Large intestine (tissue), 12 donors: Measurements from ENCODE around the gene IFNA16. TPM values are rescaled to one million over a fixed set of nuclear protein-coding genes. Genes with fewer than 3 reads are reported as not detected.
"Not testable (repeated sequence)": the region's sequence is repeated elsewhere in the genome, so short reads cannot be mapped to it uniquely, and the experiment has no call there.

Source experiments
- DNase-seq, 2 donors: peaks; one replicate each; pipeline versions ENCODE4 v3.0.0 to v3.0.0-alpha.2; 2013
- H3K27ac ChIP-seq: one replicate; pipeline ENCODE4 v1.5.1; 2013; ENCODE audit warnings: low read length
- H3K27me3 ChIP-seq: 2 replicates; pipeline ENCODE4 v1.6.1; 2013; ENCODE audit warnings: low read length; ENCODE audit not compliant: control insufficient read depth, insufficient read depth
- H3K36me3 ChIP-seq: 2 replicates; pipeline ENCODE4 v1.6.1; 2013; ENCODE audit warnings: low read length; ENCODE audit not compliant: control insufficient read depth, insufficient read depth
- H3K4me1 ChIP-seq: one replicate; pipeline ENCODE4 v1.6.1; 2013; ENCODE audit warnings: low read length; ENCODE audit not compliant: control insufficient read depth, insufficient read depth
- H3K4me3 ChIP-seq: one replicate; pipeline ENCODE4 v1.5.1; 2013; ENCODE audit warnings: low read length
- H3K9me3 ChIP-seq: one replicate; pipeline ENCODE4 v1.6.1; 2013; ENCODE audit warnings: mild to moderate bottlenecking, low read depth, low read length, moderate library complexity; ENCODE audit not compliant: control insufficient read depth
- WGBS: methylation state at CpG from one replicate; pipeline ENCODE4 v1.1.5; 2013; ENCODE audit warnings: low lambda C conversion rate; ENCODE audit not compliant: insufficient coverage; 5-methylcytosine and 5-hydroxymethylcytosine counted together
- long read RNA-seq, 11 donors: transcript quantifications; one replicate each; lab custom pipeline, GENCODE V29; 2026
- polyA plus RNA-seq: library from polyadenylated mRNA; unstranded; fragments of 120-200 nt; gene quantifications from one replicate; pipeline ENCODE4 v1.2.1, GENCODE V29; 2013

Gene IFNA16
- polyA plus RNA-seq = not detected
- long read RNA-seq, donor 1 = 0 reads
- long read RNA-seq, donor 2 = 0 reads
- long read RNA-seq, donor 3 = 0 reads
- long read RNA-seq, donor 4 = 0 reads
- long read RNA-seq, donor 5 = 0 reads
- long read RNA-seq, donor 6 = 0 reads
- long read RNA-seq, donor 7 = 0 reads
- long read RNA-seq, donor 8 = 0 reads
- long read RNA-seq, donor 9 = 0 reads
- long read RNA-seq, donor 10 = 0 reads
- long read RNA-seq, donor 11 = 0 reads

GRCh38 chr9:21217211-21217610, at the start of gene IFNA16:
IFNA16 (minus strand) TSS chr9:21217311; CDS start chr9:21217305, 6 bp downstream.
- H3K4me1 ChIP-seq, H3K27me3 ChIP-seq, DNase-seq, H3K4me3 ChIP-seq, H3K9me3 ChIP-seq, H3K36me3 ChIP-seq, H3K27ac ChIP-seq: not testable (repeated sequence)
- no CpG with 5 or more reads among the region's 1 CpG for WGBS

- no CpG with 5 or more reads among the region's 1 CpG for whole genome bisulfite sequencing
Measured at GRCh38 chr9:21265421-21266189, 48.5 kb upstream of the IFNA16 start.

GRCh38 chr9:21255538-21256212, 38.6 kb upstream of the IFNA16 start:
- no CpG with 5 or more reads among the region's 5 CpGs for WGBS
- Histone ChIP-seq H3K27ac (no peak overlapping the region), H3K36me3 (no peaks in the 10 kb centered on the region), H3K4me3 (no peak overlapping the region), H3K4me1 (no peaks in the 10 kb centered on the region), H3K9me3 (no peaks in the 10 kb centered on the region), H3K27me3 (peaks cover 3% of the 10 kb centered on the region)
- DNase-seq = no peak

More at GRCh38 chr9:21265421-21266189, 48.5 kb upstream of the IFNA16 start:
- Histone ChIP-seq H3K27ac (no peak overlapping the region), H3K4me1 (no peaks in the 10 kb centered on the region), H3K9me3 (no peaks in the 10 kb centered on the region), H3K27me3 (peaks cover 2% of the 10 kb centered on the region), H3K36me3 (no peaks in the 10 kb centered on the region), H3K4me3 (no peak overlapping the region)
- no peak for DNase-seq

GRCh38 chr9:21252721-21253547, 35.8 kb upstream of the IFNA16 start:
- WGBS = 0% methylated on average over 1 of the region's 3 CpGs
- H3K4me1 ChIP-seq = no peaks in the 10 kb centered on the region
- no peak overlapping the region for H3K4me3 ChIP-seq
- DNase-seq = no peak
- no peaks in the 10 kb centered on the region for H3K36me3 ChIP-seq
- peaks cover 3% of the 10 kb centered on the region for H3K27me3 ChIP-seq
- H3K9me3 ChIP-seq = no peaks in the 10 kb centered on the region
- H3K27ac ChIP-seq = no peak overlapping the region

GRCh38 chr9:21251638-21252037, 34.5 kb upstream of the IFNA16 start:
- WGBS = no CpG with 5 or more reads among the region's 4 CpGs

GRCh38 chr9:21251190-21251589, 34.1 kb upstream of the IFNA16 start:
- Histone ChIP-seq H3K36me3 (no peaks in the 10 kb centered on the region), H3K9me3 (no peaks in the 10 kb centered on the region), H3K4me1 (no peaks in the 10 kb centered on the region), H3K27me3 (peaks cover 3% of the 10 kb centered on the region), H3K4me3 (no peak overlapping the region), H3K27ac (no peak overlapping the region)
- DNase-seq = no peak
- no CpG with 5 or more reads among the region's 1 CpG for whole genome bisulfite sequencing

More at GRCh38 chr9:21251638-21252037, 34.5 kb upstream of the IFNA16 start:
- Histone ChIP-seq H3K27ac (no peak overlapping the region), H3K27me3 (peaks cover 3% of the 10 kb centered on the region), H3K4me3 (no peak overlapping the region), H3K36me3 (no peaks in the 10 kb centered on the region), H3K9me3 (no peaks in the 10 kb centered on the region), H3K4me1 (no peaks in the 10 kb centered on the region)
- DNase-seq = no peak

GRCh38 chr9:21244836-21245235, 27.7 kb upstream of the IFNA16 start:
- H3K27ac ChIP-seq = no peak overlapping the region
- DNase-seq = no peak
- no peak overlapping the region for H3K4me3 ChIP-seq
- WGBS = no CpG with 5 or more reads among the region's 2 CpGs
- no peaks in the 10 kb centered on the region for H3K27me3 ChIP-seq
- no peaks in the 10 kb centered on the region for H3K36me3 ChIP-seq
- H3K9me3 ChIP-seq = no peaks in the 10 kb centered on the region
- H3K4me1 ChIP-seq = no peaks in the 10 kb centered on the region

- Histone ChIP-seq H3K27ac (no peak within 1 kb of the TSS), H3K36me3 (no peaks in the 10 kb centered on the region), H3K27me3 (no peaks in the 10 kb centered on the region), H3K9me3 (no peaks in the 10 kb centered on the region), H3K4me3 (no peak within 1 kb of the TSS), H3K4me1 (no peaks in the 10 kb centered on the region)
- WGBS = 80% methylated on average over 1 of the region's 2 CpGs
- no peak for DNase-seq
Measured at GRCh38 chr9:21239911-21240310, 22.8 kb upstream of the IFNA16 start, which contains the start of gene IFNA14. IFNA14 (minus strand) TSS chr9:21240005; CDS start chr9:21239935, 70 bp downstream.

- H3K9me3 ChIP-seq, H3K4me3 ChIP-seq, H3K27me3 ChIP-seq, H3K27ac ChIP-seq, DNase-seq, H3K36me3 ChIP-seq, H3K4me1 ChIP-seq: not testable (repeated sequence)
- WGBS = no CpG with 5 or more reads among the region's 1 CpG
Measured at GRCh38 chr9:21236360-21236714, 19.2 kb upstream of the IFNA16 start.
